ENCODE measurements around the gene GRIA4.
"Not testable (repeated sequence)": the region's sequence is repeated elsewhere in the genome, so short reads cannot be mapped to it uniquely, and the experiment has no call there.

Gene GRIA4

GRCh38 chr11:105719073-105719822, 109.4 kb downstream of the GRIA4 start:
- DNase-seq (ENCODE audit: low read depth in 2 of 2), result no peak

- DNase-seq (ENCODE audit: low read depth in 2 of 2), result no peak
Observed at GRCh38 chr11:105720096-105720495, 110.2 kb downstream of the GRIA4 start.

DNA sequence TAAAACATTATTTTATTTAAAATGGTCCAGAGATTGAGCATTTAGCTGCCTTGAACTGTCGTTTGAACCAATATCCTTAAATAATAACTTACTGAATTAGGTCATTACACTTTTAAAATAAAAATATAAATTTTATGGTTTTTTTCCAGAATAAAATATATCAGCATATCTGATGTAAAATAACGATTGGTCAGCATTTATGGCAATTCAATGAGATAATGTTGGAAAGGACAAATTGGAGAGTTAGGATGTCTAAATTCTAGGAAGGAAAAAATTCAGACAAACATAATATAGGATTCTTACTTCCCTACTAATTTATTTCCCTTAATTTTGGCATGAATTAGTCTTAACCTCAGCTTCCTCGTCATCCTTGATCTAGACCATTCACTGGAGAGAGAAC, 113.4 kb downstream of the GRIA4 start:
- no peak for DNase-seq (ENCODE audit: low read depth in 2 of 2)

- DNase-seq (ENCODE audit: low read depth in 2 of 2), result no peak
Observed at GRCh38 chr11:105732611-105733010, 122.7 kb downstream of the GRIA4 start.

GRCh38 chr11:105734426-105734825, 124.6 kb downstream of the GRIA4 start:
- no peak for DNase-seq (ENCODE audit: low read depth in 2 of 2)

GRCh38 chr11:105738251-105738650, 128.4 kb downstream of the GRIA4 start:
- no peak for DNase-seq (ENCODE audit: low read depth in 2 of 2)

GRCh38 chr11:105738986-105739795, 129.3 kb downstream of the GRIA4 start:
- DNase-seq (ENCODE audit: low read depth in 2 of 2), result no peak

- no peak for DNase-seq (ENCODE audit: low read depth in 2 of 2)
Observed at GRCh38 chr11:105740164-105740903, 130.5 kb downstream of the GRIA4 start.

- no peak for DNase-seq (ENCODE audit: low read depth in 2 of 2)
Observed at GRCh38 chr11:105741488-105742020, 131.7 kb downstream of the GRIA4 start.

- DNase-seq (ENCODE audit: low read depth in 2 of 2), result no peak
Observed at GRCh38 chr11:105754260-105754659, 144.4 kb downstream of the GRIA4 start.

GRCh38 chr11:105754716-105755115, 144.8 kb downstream of the GRIA4 start:
- no peak for DNase-seq (ENCODE audit: low read depth in 2 of 2)

DNA sequence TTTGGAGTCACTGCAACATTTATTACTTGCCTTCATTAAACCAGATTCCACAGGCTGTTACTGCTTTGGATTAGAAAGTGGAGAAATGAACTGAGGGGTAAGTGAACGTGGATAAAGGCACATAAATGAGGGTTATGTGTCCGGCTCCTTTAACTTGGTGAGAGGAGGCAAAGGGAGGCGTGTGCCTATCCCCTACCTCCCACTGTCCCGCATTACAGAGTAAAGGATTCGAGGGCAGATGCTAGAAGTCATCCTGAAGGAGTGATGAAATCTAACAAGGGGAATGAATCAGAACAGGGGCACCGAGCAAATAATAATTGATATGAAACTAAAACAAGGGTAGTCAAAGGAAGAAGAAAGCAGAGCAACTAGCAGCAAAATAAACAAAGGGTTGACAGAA, 147.2 kb downstream of the GRIA4 start:
- DNase-seq (ENCODE audit: low read depth in 2 of 2), result no peak

- DNase-seq (ENCODE audit: low read depth in 2 of 2), result no peak
Observed at GRCh38 chr11:105763594-105763993, 153.7 kb downstream of the GRIA4 start.

- no peak for DNase-seq (ENCODE audit: low read depth in 2 of 2)
Observed at GRCh38 chr11:105767931-105768330, 158.1 kb downstream of the GRIA4 start.

GRCh38 chr11:105769627-105770026, 159.8 kb downstream of the GRIA4 start:
- no peak for DNase-seq (ENCODE audit: low read depth in 2 of 2)

DNA sequence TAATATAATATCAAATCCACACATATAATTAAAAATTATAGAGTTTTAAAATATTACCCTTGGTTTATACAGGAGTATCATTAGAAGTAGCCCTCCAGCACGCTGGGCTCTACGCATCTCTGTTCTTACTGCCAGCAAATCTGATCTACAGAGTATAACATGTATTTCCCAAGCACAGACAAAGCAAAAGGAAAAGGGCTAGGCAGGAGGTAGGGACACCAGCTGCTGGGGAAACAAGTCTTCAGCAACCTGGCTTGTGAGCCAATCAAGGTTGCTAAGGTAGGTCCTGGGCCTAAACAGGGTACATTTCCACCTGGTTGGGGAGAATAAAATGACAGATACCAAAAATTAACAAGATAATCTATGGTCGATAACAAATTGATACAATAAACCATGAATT, 163.6 kb downstream of the GRIA4 start:
- not testable (repeated sequence) for DNase-seq (ENCODE audit: low read depth in 2 of 2)

GRCh38 chr11:105774899-105775298, 165.0 kb downstream of the GRIA4 start:
- DNase-seq (ENCODE audit: low read depth in 2 of 2), result no peak

- DNase-seq (ENCODE audit: low read depth in 2 of 2), result no peak
Observed at GRCh38 chr11:105780781-105781525, 171.1 kb downstream of the GRIA4 start.

DNA sequence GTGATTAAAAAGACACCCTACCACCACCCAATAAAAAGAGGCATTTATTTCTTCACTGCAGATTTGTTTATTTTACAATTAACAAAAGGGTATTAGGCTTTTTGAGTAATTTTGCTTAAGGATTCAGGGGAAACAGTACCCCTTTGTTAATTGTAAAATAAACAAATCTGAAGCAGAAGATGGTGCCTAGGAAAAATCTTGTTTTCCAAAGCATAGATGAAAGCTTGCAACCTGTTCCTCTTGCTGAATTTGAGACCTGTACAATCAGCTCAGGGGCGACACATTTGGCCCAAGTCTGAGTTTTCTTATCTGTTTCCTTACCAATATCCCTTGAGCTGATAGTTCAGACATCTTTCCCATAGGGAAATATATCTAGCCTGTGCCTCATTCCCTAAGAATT, 171.9 kb downstream of the GRIA4 start:
- DNase-seq (ENCODE audit: low read depth in 2 of 2), result no peak

DNA sequence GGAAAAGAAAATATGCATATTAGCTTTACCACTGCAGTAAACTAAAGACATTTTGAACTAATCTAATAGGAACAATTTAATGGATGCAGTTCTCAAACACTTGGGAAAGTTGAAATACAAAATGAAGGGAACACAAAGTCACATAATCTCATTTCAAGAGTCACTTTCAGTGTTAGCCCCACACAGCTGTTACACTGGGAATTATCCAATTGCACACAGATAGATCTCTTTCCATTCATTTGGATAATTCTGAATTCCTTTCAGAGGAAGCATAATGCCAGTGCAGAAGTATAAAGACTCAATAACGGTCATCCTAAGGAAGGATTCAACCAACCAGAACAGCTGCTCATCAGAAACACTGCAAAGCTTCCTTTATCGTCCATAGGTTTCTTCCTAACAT, 173.3 kb downstream of the GRIA4 start:
- no peak for DNase-seq (ENCODE audit: low read depth in 2 of 2)

DNA sequence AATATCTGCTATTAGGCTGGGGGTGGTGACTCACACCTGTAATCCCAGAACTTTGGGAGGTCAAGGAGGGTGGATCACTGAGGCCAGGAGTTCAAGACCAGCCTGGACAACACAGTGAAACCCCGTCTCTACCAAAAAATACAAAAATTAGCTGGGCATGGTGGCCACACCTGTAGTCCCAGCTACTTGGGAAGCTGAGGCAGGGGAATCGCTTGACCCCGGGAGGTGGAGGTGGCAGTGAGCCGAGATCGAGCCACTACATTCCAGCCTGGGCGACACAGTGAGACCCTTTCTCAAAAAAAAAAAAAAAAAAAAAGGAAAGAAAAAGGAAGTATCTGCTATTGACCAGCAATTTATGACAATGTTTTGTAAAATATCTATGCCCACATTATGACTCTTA, 176.0 kb downstream of the GRIA4 start:
- DNase-seq (ENCODE audit: low read depth in 2 of 2), result not testable (repeated sequence)

Data from stimulated activated CD4-positive, alpha-beta T cell treated with anti-CD3 and anti-CD28 coated beads, Interleukin-4, amount 100 ng/mL, for 48 hours (primary cell).